Skin of body (tissue), 2 donors: ENCODE measurements around the gene CCDC85B. TPM values are rescaled to one million over a fixed set of nuclear protein-coding genes. Genes with fewer than 3 reads are reported as not detected.
A peak's percentile ranks its signal among the peaks of the same experiment; 100 is the strongest.
"Not testable (repeated sequence)": the region's sequence is repeated elsewhere in the genome, so short reads cannot be mapped to it uniquely, and the experiment has no call there.

Experiments
- DNase-seq: peaks from one replicate; lab custom pipeline; 2025; lab: John Stamatoyannopoulos, UW
- total RNA-seq: library from RNA; depleted of rRNA; stranded (reverse); fragments of >200 nt; gene quantifications from one replicate; pipeline ENCODE4 v1.2.3, GENCODE V29; 2014

CCDC85B gene
- total RNA-seq, 1 donor from 2014 or later, result 11.4 TPM

- no peak for DNase-seq
These were observed 4.5 kb upstream of the CCDC85B start for GRCh38 chr11:65885808-65886536.

- no peak for DNase-seq
These were observed 3.4 kb upstream of the CCDC85B start for GRCh38 chr11:65886826-65887722.

- no peak for DNase-seq
These were observed 2.7 kb upstream of the CCDC85B start for GRCh38 chr11:65887723-65888162.

GRCh38 chr11:65888163-65888814 lies 2.2 kb upstream of the CCDC85B start, which contains the start of gene FIBP:
Gene FIBP, minus strand, starts transcription at chr11:65888471. Its CDS starts 53 bp downstream, at chr11:65888418.
- peak; percentile 98 for DNase-seq

GRCh38 chr11:65891219-65892136 lies 1.0 kb downstream of the CCDC85B start:
- DNase-seq, result no peak

- not testable (repeated sequence) for DNase-seq
These were observed 1.7 kb downstream of the CCDC85B start for GRCh38 chr11:65892137-65892540.

- no peak for DNase-seq
These were observed 2.3 kb downstream of the CCDC85B start for GRCh38 chr11:65892661-65893317.

- no peak for DNase-seq
These were observed 3.6 kb downstream of the CCDC85B start for GRCh38 chr11:65894034-65894591.

- no peak for DNase-seq
These were observed 5.1 kb downstream of the CCDC85B start for GRCh38 chr11:65895482-65895981.

GRCh38 chr11:65896034-65896999 lies 5.8 kb downstream of the CCDC85B start:
- no peak for DNase-seq

GRCh38 chr11:65897020-65897471 lies 6.6 kb downstream of the CCDC85B start:
- no peak for DNase-seq

- no peak for DNase-seq
These were observed 8.3 kb downstream of the CCDC85B start for GRCh38 chr11:65898656-65899355.

GRCh38 chr11:65899356-65900124 lies 9.1 kb downstream of the CCDC85B start:
- no peak for DNase-seq

- no peak for DNase-seq
These were observed 9.8 kb downstream of the CCDC85B start, which contains the start of gene FOSL1 for GRCh38 chr11:65900125-65900898. Gene FOSL1, minus strand, starts transcription at chr11:65900388. Its CDS starts 49 bp downstream, at chr11:65900339.

GRCh38 chr11:65900899-65901180 lies 10.4 kb downstream of the CCDC85B start:
- DNase-seq, result no peak

- no peak for DNase-seq
These were observed 12.6 kb downstream of the CCDC85B start for GRCh38 chr11:65903068-65903481.
